HG03354 (cell line): ENCODE results near the gene CDH5.

Source experiments
- ATAC-seq: cut with Tn5 transposase; IDR thresholded peaks from one replicate; pipeline ENCODE4 v1.9.1; 2021; ENCODE audit warnings: mild to moderate bottlenecking; ENCODE audit not compliant: unreplicated experiment, poor library complexity, severe bottlenecking

Gene CDH5

GRCh38 chr16:66346221-66346620 lies 20.3 kb upstream of the CDH5 start:
- no peak for ATAC-seq

- ATAC-seq, result no peak
Observed at GRCh38 chr16:66352304-66352703, 14.2 kb upstream of the CDH5 start.

- no peak for ATAC-seq
Observed at GRCh38 chr16:66353055-66353454, 13.4 kb upstream of the CDH5 start.

- ATAC-seq, result no peak
Observed at GRCh38 chr16:66354034-66354909, 12.2 kb upstream of the CDH5 start.

- ATAC-seq, result no peak
Observed at GRCh38 chr16:66355526-66355925, 11.0 kb upstream of the CDH5 start.

- ATAC-seq, result no peak
Observed at GRCh38 chr16:66357523-66357928, 9.0 kb upstream of the CDH5 start.

- ATAC-seq, result no peak
Observed at GRCh38 chr16:66358231-66358630, 8.3 kb upstream of the CDH5 start.

GRCh38 chr16:66359012-66359411 lies 7.5 kb upstream of the CDH5 start:
- ATAC-seq, result no peak

- no peak for ATAC-seq
Observed at GRCh38 chr16:66359811-66360608, 6.5 kb upstream of the CDH5 start.

- no peak for ATAC-seq
Observed at GRCh38 chr16:66360624-66361324, 5.7 kb upstream of the CDH5 start.

- ATAC-seq, result no peak
Observed at GRCh38 chr16:66361604-66362135, 4.8 kb upstream of the CDH5 start.

- ATAC-seq, result no peak
Observed at GRCh38 chr16:66363211-66363777, 3.2 kb upstream of the CDH5 start.

GRCh38 chr16:66364117-66364958 lies 2.2 kb upstream of the CDH5 start:
- no peak for ATAC-seq

GRCh38 chr16:66364959-66365306 lies 1.6 kb upstream of the CDH5 start:
- no peak for ATAC-seq

- ATAC-seq, result no peak
Observed at GRCh38 chr16:66365651-66366050, 840 bp upstream of the CDH5 start.

GRCh38 chr16:66367968-66368891 lies 1.7 kb downstream of the CDH5 start:
- no peak for ATAC-seq

- ATAC-seq, result no peak
Observed at GRCh38 chr16:66369055-66369592, 2.6 kb downstream of the CDH5 start.
